ENCODE measurements around the gene ZNF346. TPM values are rescaled to one million over a fixed set of nuclear protein-coding genes. Genes with fewer than 3 reads are reported as not detected.

The ZNF346 gene
- total RNA-seq, 1 donor from 2014 or later = 48.6 TPM

DNA sequence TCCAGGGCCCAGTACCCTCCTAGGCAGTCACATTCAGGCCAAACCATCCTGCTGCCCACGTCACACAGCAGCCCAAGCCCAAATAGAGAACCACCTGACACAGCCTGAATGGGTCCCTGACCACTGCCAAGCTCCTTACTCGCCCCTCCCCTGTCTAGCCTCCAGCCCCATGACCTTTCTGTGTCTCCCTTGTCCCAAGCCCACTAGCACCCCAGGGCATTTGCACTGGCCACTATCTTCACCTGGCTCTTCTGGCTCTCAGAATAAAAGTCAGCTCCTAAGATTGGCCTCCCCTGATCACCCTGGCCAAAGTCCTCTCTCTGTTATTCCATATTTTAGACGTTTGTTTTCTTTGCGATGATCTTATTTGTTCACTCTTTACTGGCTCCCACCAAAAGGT is 84.7 kb downstream of the ZNF346 start:
- no peak for DNase-seq (ENCODE audit: low spot score in 2 of 2, unreplicated experiment in 2 of 2)
- TF ChIP-seq CTCF (IDR thresholded peaks at IDR 0.05; ENCODE audit: unreplicated experiment) = no peak
- no peak overlapping the region for H3K4me3 Mint-ChIP-seq
- H3K4me1 Mint-ChIP-seq = peaks cover 2% of the 10 kb centered on the region
- H3K36me3 Mint-ChIP-seq = no peaks in the 10 kb centered on the region
- no peak overlapping the region for H3K27ac Mint-ChIP-seq
- no peaks in the 10 kb centered on the region for H3K27me3 Mint-ChIP-seq (ENCODE audit: low read depth)
- H3K9me3 Mint-ChIP-seq = no peaks in the 10 kb centered on the region

- no peaks in the 10 kb centered on the region for H3K27me3 Mint-ChIP-seq (ENCODE audit: low read depth)
- H3K36me3 Mint-ChIP-seq = no peaks in the 10 kb centered on the region
- H3K4me3 Mint-ChIP-seq = no peak overlapping the region
- TF ChIP-seq CTCF (IDR thresholded peaks at IDR 0.05; ENCODE audit: unreplicated experiment) = no peak
- peaks cover 2% of the 10 kb centered on the region for H3K4me1 Mint-ChIP-seq
- H3K27ac Mint-ChIP-seq = no peak overlapping the region
- no peaks in the 10 kb centered on the region for H3K9me3 Mint-ChIP-seq
- no peak for DNase-seq (ENCODE audit: low spot score in 2 of 2, unreplicated experiment in 2 of 2)
Observed at GRCh38 chr5:177109810-177110209, 87.3 kb downstream of the ZNF346 start.

- Mint-ChIP-seq H3K27ac (no peak overlapping the region), H3K27me3 (ENCODE audit: low read depth) (no peaks in the 10 kb centered on the region), H3K36me3 (no peaks in the 10 kb centered on the region), H3K4me3 (no peak overlapping the region), H3K9me3 (no peaks in the 10 kb centered on the region), H3K4me1 (peaks cover 2% of the 10 kb centered on the region)
- TF ChIP-seq CTCF (IDR thresholded peaks at IDR 0.05; ENCODE audit: unreplicated experiment) = peak; percentile 91
- DNase-seq (ENCODE audit: low spot score in 2 of 2, unreplicated experiment in 2 of 2) = peak; percentile 48 to 84
Observed at GRCh38 chr5:177111720-177112394, 89.4 kb downstream of the ZNF346 start.

- no peak for TF ChIP-seq CTCF (IDR thresholded peaks at IDR 0.05; ENCODE audit: unreplicated experiment)
- no peaks in the 10 kb centered on the region for H3K9me3 Mint-ChIP-seq
Observed at GRCh38 chr5:177112589-177113220, 90.2 kb downstream of the ZNF346 start.

DNA sequence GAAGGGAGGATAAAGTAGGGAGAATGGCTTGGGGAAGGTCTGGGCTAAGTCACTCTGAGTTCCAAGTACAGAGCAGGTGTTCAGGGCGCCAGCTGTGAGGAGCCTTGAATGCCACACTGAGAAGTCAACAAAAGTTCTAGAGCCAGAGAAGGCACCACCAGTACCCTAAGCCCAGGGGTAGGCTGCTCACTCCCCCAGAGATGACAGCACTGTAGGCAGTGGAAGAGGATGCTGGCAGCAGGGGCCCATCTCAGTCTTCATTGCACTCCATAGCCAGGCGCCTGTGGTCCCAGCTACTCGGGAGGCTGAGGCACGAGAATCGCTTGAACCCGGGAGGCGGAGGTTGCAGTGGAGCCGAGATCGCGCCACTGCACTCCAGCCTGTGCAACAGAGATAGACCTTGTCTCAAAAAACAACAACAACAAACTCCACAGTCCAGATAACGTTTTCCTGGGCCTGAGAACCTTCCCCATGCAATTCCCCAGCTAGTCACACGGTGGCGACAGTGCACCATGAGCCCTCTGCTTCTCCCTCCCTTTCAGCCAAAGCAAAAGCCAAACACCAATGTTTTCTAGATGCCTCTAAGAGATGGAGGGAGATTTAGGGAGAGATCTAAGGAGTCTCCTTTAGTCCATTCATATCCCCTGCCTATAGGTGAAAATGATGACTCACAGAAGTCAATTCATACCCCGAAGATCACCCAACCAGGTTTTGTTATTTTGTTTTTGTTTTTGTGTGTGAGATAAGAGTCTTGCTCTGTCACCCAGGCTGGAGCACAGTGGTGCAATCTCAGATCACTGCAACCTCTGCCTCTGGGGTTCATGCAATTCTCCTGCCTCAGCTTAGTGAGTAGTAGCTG is 91.3 kb downstream of the ZNF346 start:
- Mint-ChIP-seq H3K9me3 (no peaks in the 10 kb centered on the region), H3K27ac (no peak overlapping the region)

More at GRCh38 chr5:177112589-177113220, 90.2 kb downstream of the ZNF346 start:
- no peak overlapping the region for H3K4me3 Mint-ChIP-seq
- peaks cover 2% of the 10 kb centered on the region for H3K4me1 Mint-ChIP-seq
- no peaks in the 10 kb centered on the region for H3K36me3 Mint-ChIP-seq
- DNase-seq (ENCODE audit: low spot score in 2 of 2, unreplicated experiment in 2 of 2) = no peak
- no peak overlapping the region for H3K27ac Mint-ChIP-seq
- H3K27me3 Mint-ChIP-seq (ENCODE audit: low read depth) = no peaks in the 10 kb centered on the region

More for the DNA sequence above, 91.3 kb downstream of the ZNF346 start:
- peak in 1 of 2 experiments; percentile 88 for DNase-seq (ENCODE audit: low spot score in 2 of 2, unreplicated experiment in 2 of 2)
- Mint-ChIP-seq H3K27me3 (ENCODE audit: low read depth) (no peaks in the 10 kb centered on the region), H3K4me1 (peaks cover 2% of the 10 kb centered on the region), H3K4me3 (no peak overlapping the region), H3K36me3 (no peaks in the 10 kb centered on the region)
- peak; percentile 86 for TF ChIP-seq CTCF (IDR thresholded peaks at IDR 0.05; ENCODE audit: unreplicated experiment)
